BE2C (cell line): ENCODE results near the gene VAV3.

ENCODE experiments used
- DNase-seq: peaks from one replicate; pipeline ENCODE4 v3.0.0-alpha.2; 2020
- H3K27me3 ChIP-seq: fragments of 250-450 bp; sonication (Bioruptor Pico); 2 replicates; pipeline ENCODE4 v1.5.1; 2020; ENCODE audit warnings: mild to moderate bottlenecking
- H3K36me3 ChIP-seq: fragments of 250-450 bp; sonication (Bioruptor Pico); 2 replicates; pipeline ENCODE4 v1.5.1; 2020; ENCODE audit warnings: mild to moderate bottlenecking
- H3K4me1 ChIP-seq: fragments of 250-450 bp; sonication (Bioruptor Pico); 2 replicates; pipeline ENCODE4 v1.5.1; 2020
- H3K4me3 ChIP-seq: 2 replicates; pipeline ENCODE4 v1.5.1; 2011; ENCODE audit warnings: low read depth, low read length
- H3K9me3 ChIP-seq: fragments of 250-450 bp; sonication (Bioruptor Pico); 2 replicates; pipeline ENCODE4 v1.5.1; 2020
- TF ChIP-seq, protein P1 (sequence below): IDR thresholded peaks from 2 replicates; pipeline ENCODE4 v1.5.1; 2012; ENCODE audit warnings: mild to moderate bottlenecking, low read depth, low read length

The VAV3 gene

DNA sequence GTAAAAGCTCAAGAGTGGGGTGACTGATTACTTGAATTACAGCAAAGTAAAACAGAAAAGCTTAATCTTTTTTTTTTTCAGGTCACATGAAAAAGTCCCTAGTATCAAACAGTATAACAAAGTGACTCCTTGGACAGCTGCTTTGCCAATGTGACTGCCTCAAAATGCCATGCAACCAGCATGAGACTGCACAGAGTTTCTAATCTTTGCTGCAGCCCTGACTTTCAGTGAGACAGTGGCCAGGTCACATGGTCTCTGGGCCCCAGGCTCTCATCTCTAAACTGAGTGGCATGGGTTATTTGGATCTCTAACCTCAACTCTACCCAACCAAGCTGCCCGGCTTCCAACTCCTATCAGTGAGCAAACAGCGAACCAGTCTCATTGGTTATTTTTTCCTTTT lies 169.0 kb downstream of the VAV3 start:
- Histone ChIP-seq H3K4me1 (no peaks in the 10 kb centered on the region), H3K4me3 (no peak overlapping the region), H3K36me3 (no peaks in the 10 kb centered on the region), H3K27me3 (peaks cover 12% of the 10 kb centered on the region), H3K9me3 (no peaks in the 10 kb centered on the region)
- no peak for DNase-seq
- TF ChIP-seq, protein P1, sequence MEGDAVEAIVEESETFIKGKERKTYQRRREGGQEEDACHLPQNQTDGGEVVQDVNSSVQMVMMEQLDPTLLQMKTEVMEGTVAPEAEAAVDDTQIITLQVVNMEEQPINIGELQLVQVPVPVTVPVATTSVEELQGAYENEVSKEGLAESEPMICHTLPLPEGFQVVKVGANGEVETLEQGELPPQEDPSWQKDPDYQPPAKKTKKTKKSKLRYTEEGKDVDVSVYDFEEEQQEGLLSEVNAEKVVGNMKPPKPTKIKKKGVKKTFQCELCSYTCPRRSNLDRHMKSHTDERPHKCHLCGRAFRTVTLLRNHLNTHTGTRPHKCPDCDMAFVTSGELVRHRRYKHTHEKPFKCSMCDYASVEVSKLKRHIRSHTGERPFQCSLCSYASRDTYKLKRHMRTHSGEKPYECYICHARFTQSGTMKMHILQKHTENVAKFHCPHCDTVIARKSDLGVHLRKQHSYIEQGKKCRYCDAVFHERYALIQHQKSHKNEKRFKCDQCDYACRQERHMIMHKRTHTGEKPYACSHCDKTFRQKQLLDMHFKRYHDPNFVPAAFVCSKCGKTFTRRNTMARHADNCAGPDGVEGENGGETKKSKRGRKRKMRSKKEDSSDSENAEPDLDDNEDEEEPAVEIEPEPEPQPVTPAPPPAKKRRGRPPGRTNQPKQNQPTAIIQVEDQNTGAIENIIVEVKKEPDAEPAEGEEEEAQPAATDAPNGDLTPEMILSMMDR, result no peak

- H3K36me3 ChIP-seq, result no peaks in the 10 kb centered on the region
- no peaks in the 10 kb centered on the region for H3K4me1 ChIP-seq
- no peak overlapping the region for H3K4me3 ChIP-seq
- TF ChIP-seq, protein P1, result no peak
- peaks cover 12% of the 10 kb centered on the region for H3K27me3 ChIP-seq
- no peaks in the 10 kb centered on the region for H3K9me3 ChIP-seq
- DNase-seq, result no peak
Measured at GRCh38 chr1:107795441-107795840, 169.5 kb downstream of the VAV3 start.

- no peaks in the 10 kb centered on the region for H3K9me3 ChIP-seq
- TF ChIP-seq, protein P1, result no peak
- no peak for DNase-seq
- peaks cover 12% of the 10 kb centered on the region for H3K27me3 ChIP-seq
- H3K4me3 ChIP-seq, result no peak overlapping the region
- H3K36me3 ChIP-seq, result no peaks in the 10 kb centered on the region
- no peaks in the 10 kb centered on the region for H3K4me1 ChIP-seq
Measured at GRCh38 chr1:107794571-107794970, 170.4 kb downstream of the VAV3 start.

DNA sequence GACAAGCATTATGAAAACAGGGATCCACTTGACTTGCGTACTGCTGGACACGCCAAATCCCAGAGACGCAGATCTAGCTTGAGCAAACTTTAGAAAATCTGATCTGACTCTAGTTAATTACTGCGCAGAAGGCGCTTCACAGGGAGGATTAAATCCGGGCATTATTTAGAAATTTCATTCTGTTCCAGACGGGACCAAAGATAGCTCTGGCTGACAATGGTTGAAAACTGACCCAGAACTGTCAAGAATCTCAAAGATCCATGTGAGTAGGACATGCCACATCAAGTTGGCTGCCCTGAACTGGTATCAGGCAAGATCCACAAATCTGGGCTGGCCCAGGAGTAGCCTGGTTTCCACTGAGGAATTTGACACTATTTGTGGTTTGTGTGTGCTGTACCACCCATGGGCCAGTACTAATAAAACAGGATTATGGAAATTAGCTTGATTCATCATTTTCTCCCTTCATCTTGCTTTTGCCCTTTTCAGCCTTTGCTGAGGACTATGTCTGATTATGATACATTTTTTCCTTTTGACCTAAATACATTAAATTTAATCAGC lies 171.0 kb downstream of the VAV3 start:
- peaks cover 18% of the 10 kb centered on the region for H3K27me3 ChIP-seq
- TF ChIP-seq, protein P1, result no peak
- no peaks in the 10 kb centered on the region for H3K9me3 ChIP-seq
- H3K36me3 ChIP-seq, result no peaks in the 10 kb centered on the region
- H3K4me3 ChIP-seq, result no peak overlapping the region
- no peak for DNase-seq
- no peaks in the 10 kb centered on the region for H3K4me1 ChIP-seq

DNA sequence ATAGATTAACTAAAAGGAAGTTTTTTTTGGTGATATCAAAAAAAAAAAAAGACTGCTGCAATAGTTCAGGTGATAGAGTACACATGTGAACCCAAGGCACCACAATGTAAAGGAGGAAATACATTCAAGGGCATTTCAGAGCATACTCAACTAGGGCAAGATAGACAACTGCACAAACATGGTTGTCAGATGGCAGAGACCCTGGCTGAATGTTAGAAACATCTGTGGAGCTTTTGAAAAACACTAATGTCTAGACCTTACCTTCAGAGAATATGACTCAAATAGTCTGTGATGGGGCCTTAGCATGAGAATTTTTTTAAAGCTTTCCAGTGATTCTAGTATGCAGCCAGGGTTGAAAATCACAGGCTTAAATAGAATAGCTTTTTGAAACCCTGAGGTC lies 173.6 kb downstream of the VAV3 start:
- Histone ChIP-seq H3K36me3 (no peaks in the 10 kb centered on the region), H3K4me3 (no peak overlapping the region), H3K4me1 (no peaks in the 10 kb centered on the region), H3K27me3 (peaks cover 19% of the 10 kb centered on the region), H3K9me3 (no peaks in the 10 kb centered on the region)
- no peak for DNase-seq
- TF ChIP-seq, protein P1, result no peak

- H3K27me3 ChIP-seq, result peaks cover 19% of the 10 kb centered on the region
- H3K4me3 ChIP-seq, result no peak overlapping the region
- H3K9me3 ChIP-seq, result no peaks in the 10 kb centered on the region
- no peaks in the 10 kb centered on the region for H3K4me1 ChIP-seq
- TF ChIP-seq, protein P1, result no peak
- DNase-seq, result no peak
- no peaks in the 10 kb centered on the region for H3K36me3 ChIP-seq
Measured at GRCh38 chr1:107789817-107790524, 175.0 kb downstream of the VAV3 start.
